GM18907 (cell line): ENCODE data around the gene PTPN12.
"Not testable (repeated sequence)": the region's sequence is repeated elsewhere in the genome, so short reads cannot be mapped to it uniquely, and the experiment has no call there.

Experiments used
- ATAC-seq: cut with Tn5 transposase; IDR thresholded peaks from one replicate; pipeline ENCODE4 v1.9.1; 2021; ENCODE audit warnings: mild to moderate bottlenecking, moderate library complexity; ENCODE audit not compliant: unreplicated experiment

Gene PTPN12

DNA sequence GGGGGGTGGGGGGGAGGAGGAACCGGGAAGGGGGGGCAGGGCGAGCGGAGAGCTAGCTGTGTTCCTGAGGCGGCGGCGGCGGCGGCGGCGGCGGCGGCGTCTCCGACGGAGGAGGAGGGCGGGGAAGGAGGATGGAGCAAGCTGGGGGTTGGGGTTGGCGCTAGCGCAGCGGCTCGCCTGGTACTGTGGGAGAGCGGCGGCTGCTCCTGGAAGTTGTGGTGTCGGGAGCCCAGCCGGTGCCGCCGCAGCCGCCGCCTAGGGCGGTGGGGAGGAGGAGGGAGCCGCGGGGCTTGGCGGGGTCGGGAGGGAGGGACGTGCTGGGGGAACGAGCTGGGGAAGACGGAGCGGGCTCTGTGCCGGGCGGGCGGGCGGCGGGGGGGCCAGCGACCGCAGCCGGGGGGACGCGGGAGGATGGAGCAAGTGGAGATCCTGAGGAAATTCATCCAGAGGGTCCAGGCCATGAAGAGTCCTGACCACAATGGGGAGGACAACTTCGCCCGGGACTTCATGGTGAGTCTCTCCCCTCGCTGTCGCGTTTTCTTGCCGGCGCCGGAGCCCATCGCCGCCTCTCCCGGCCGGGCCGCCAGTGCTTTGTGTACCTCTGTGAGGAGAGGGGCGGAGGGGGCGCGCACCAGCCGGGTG is at the start of gene PTPN12:
Gene PTPN12 (plus strand): TSS at position 160 of the 642 bp plus-strand sequence. CDS start 252 bp downstream, at position 412.
- peak; percentile 40 for ATAC-seq

DNA sequence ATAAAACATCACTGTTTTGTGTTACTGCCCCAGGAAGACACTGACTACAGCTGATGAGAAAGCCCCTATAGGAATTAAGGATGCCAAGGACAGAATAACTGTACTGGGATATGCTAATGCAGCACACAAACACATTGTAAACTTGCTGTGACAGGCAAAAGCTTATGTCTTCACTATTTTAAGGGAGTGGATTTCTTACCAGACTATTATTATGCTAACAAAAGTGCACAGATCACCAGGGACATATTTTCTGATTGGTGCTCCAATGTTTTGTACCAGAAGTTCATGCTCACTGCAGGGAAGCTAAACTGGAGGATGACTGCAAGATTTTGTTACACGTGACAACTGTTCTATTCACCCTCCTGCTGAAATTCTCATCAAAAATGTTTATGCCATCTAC is 48.1 kb upstream of the PTPN12 start:
- no peak for ATAC-seq

DNA sequence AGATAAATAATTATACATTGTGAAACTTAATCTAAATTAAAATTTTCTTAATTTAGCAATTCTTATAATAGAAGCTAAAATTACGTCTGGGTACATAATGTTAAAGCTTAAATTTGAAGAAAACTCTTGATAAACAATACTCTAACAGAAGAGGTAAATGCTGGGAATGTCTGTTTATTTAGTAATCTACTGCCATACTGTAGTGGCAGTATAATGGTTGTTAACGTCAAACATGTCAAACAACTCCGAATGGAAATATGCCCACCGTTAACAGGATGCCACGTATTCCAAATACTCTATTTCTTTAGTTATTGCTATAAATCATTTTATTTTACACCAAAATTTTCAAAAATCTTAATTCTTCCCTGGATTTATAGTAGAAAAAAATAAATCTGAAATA is 40.0 kb upstream of the PTPN12 start:
- ATAC-seq = no peak

DNA sequence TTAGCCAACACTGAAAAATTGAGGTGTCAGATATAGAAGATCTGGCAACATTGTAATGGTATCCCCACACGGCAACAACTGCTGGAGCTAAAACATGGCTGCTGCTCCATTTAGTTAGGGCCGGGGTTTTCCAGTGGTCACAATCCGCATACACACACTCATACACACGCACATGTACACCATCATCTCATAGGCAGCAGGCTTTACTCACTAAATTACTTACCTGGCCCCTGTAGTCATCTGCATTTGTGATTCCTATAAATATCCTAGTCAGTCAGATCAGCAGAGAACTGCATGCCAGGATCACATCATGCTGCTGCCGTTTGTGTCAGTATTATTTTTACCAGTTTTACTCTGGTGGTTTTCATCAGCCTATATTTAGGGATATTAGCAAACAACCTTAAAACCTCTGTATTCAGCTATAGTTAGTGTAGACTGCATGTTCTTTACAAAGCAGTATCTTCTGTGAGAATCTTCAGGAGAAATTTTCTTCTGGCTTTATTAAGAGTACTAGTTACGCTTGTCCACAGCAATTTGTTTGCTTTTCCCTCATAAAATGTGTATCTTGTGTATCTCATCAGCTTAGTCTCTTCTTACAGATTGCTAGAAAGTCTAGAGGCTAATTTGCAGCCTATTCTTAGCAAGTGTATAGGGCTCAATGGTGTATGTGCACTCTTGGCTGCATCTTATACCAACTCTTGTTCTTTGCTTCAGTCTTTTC is 38.3 kb upstream of the PTPN12 start:
- no peak for ATAC-seq

DNA sequence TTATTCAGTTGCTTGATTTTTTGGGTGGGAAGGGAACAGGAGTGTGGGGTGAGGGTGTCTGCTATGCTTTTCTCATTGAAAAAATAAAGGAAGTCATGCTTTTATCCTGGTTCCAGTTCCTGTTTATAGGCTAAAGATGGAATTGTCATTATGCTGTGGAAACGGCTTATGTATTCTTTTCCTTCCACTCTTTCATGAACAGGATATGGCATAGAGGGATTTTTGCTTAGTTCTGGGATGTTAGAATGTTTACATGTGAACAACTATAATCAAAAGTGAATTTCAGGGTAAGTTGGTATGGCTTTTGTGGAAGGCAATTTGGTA is 35.9 kb upstream of the PTPN12 start:
- ATAC-seq = no peak

DNA sequence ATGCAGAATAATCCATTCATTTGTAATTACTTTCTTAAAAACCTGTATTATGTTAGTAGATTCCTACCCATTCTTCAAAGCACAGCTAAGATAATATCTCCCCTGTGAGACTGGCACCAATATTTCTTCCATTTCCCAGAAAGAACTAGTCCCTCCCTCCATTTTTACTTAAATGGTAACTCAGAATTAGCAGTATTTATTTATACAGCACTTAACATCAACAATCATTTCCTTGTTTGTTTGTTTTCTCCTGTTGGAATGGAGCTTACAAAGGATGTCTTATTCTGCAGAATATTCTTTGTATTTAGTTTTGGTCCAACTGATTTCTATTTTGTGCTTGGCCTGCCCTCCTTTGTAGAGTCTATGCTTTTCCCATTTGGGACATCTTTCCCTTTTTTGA is 32.1 kb upstream of the PTPN12 start:
- no peak for ATAC-seq

DNA sequence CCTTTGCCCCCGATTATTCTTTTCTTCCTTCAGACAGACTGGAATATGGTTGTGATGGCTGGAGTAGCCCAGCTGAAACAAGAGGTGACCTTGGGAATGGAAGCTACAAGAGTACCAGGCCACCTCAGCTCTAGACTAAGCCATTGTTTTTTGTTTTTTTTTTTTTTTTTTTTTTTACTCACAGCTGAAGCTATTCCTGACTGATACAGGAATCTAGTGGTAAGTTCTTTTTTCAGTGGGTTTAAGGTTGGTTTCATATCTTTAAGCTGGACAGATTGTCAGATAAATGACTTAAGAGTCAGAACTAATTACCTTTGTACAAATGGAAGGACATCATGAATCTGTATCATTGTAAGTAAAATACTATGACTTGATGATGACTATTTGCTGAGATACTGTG is 30.2 kb upstream of the PTPN12 start:
- no peak for ATAC-seq

DNA sequence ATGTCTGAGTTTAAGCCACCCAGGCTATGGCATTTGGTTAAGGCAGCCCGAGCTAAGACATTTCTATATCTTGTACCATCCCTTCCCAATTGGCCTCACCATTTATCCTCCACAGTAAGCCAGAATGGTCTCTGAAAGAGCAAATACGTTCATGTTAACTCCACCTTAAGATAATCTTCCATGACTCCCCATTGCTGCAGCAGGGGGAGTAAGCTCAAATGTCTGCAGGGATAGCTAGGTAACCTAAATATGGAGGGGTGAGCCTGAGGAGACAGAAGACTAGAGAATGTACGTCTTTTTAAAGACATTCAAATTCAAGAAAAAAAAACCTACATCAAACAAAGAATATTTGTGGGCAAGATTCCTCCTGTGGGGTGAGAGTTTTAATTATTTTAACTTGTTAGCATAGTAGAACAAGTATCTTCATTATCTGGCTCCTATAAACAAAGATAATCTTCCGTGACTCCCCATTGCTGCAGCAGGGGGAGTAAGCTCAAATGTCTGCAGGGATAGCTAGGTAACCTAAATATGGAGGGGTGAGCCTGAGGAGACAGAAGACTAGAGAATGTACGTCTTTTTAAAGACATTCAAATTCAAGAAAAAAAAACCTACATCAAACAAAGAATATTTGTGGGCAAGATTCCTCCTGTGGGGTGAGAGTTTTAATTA is 24.0 kb upstream of the PTPN12 start:
- ATAC-seq = not testable (repeated sequence)

DNA sequence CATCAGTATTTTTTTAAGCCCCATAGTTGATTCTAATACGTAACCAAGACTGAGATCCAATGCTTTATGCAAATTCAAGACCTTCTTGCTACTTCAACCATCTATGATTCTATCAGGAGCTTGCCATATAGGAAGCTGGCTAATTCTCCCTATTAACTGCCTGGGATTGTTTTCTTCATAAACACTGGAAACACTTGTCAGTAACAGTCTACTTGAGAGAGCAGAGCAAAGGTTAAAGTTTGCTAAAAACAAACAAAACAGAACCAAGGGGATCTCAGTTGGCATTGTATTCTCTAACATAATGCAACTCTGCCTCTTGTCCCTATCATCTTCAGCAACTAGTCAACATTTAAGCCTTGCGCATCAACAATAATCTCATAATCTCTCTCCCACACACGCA is 21.0 kb upstream of the PTPN12 start:
- ATAC-seq = no peak

DNA sequence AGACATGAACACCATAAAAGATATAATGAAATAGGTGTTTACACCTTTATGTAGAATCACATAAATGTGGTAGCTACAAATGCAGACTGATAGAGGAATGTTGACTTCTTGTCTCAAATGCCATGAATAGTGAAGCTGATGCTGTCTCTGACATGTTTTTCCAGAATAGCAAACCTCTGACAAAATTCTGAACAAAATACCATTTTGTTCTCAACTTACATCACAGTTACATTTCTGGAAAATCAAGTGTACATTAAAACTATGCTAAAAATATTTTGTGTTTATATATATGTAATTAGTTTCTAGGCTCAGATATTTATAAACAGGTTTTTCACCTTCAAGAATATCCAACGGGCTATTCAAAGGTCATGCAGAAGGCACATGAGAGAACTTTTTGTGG is 16.8 kb upstream of the PTPN12 start:
- no peak for ATAC-seq

DNA sequence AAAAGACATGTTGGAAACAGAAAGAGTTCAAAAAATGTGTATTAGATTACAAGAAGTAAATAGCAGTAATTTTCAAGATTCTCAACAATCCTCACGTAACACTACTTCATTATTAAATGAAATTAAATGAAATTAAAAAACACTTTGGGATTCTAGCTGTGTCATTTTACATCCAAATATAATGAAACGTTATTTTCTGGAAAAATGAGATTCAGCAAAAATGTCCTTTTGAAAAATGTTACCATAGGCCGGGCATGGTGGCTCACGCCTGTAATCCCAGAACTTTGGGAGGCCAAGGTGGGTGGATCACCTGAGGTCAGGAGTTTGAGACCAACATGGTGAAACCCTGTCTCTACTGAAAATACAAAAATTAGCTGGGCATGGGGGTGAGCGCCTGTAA is 15.6 kb upstream of the PTPN12 start:
- ATAC-seq = not testable (repeated sequence)

DNA sequence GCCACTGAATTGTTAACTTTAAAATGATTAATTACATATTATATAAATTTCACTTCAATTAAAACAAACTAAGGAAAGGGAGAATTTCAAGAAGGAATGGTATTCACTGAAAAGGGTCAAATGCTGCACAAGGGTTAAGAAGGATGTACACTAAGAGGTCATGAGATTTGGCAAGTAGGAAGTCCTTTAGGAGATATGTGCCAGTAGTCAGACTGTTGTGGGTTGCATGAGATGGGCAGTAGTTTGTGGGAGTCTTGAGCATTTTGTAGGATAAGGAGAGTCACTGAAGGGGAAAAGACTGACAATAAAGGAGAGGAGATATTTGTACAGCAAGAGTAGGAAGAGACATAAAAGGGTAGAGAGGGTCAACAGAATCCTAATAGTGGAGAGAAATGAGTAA is 12.4 kb upstream of the PTPN12 start:
- no peak for ATAC-seq

DNA sequence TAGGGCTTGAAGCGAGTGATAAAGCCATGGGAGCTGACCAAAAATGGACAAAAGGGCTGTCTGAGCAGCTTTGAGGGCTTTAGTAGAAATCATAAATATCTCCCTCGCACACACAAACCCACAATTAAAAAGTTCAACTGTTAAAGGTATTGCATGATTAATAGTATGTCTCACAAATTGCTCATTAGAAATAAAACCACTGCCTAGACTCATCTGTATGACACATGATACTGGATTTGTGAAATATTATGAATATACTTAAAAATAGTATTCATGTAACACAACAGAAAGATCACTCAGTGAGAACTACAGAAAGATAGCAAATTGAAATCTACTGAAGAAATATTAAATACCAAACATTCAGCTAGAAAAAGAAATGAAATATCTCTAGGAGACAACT is 11.9 kb upstream of the PTPN12 start:
- no peak for ATAC-seq

DNA sequence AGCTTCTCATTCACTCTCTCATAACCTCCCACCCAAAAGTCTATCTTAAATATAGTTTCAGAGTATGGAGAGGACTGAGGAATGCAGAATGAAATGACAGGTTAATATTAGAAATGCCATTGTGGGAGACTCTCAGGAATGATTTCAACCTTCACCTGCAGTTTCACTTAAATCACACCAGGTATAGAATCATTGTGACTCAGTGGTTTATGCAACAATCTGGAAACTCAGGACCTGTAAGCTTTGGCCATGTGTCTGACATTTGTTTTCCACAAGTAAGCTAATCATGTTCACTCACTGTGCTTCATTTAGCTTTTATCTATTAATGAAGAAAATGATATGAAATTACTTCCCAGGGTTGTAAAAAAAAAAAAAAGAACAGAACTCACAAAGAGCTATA is 8.7 kb upstream of the PTPN12 start:
- no peak for ATAC-seq

DNA sequence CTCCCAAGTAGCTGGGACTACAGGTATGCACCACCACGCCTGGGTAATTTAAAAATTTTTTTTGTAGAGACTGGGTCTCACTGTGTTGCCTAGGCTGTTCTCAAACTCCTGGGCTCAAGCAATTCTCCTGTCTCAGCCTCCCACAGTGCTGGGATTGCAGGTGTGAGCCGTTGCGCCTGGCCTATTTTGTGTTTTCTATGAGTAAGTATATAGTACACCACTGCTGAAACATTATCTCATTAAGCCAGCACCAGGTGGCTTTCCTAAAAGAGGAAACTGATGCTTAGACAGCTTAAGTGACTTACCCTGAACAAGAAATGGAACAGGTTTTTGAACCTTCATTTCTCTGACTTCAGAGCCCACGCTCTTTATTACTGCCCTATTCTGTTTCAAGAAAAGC is 7.8 kb upstream of the PTPN12 start:
- no peak for ATAC-seq

DNA sequence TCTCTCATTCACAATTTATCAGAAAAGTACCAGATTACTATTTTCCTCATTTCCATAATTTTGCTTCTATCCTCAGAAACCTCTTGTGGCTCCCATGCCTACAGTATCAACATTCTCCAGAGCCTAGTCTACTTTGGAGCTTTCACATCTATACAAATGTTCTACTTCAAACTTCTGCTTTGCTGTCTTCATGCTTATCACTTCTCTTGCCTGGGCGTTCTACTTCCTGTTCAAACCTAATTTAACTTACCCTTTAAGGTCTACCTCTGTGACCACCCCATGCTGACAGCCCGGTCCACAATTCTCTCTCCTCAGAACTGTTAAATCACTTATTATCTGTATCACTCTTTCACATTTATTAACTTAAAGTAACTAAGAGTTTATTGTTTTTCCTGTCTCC is 6.1 kb upstream of the PTPN12 start:
- no peak for ATAC-seq

DNA sequence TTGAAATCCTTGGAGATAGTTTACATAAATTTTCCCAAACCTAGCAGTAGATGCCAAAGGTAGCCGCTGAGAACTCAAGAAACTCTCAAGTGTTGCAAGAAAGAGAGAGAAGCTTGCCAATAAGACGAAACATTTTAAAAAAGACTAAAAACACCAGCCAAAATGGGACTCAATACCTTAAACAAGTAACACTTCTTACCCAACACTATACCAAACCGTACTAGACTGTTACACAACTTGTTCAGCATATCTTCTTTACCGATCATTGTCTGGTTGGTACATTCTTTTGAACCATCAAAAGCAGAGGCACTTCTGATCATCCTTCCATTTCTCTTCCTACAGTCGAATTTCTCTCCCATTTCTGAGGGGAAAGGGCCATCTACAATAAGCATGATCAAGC is 4.8 kb upstream of the PTPN12 start:
- ATAC-seq = no peak

DNA sequence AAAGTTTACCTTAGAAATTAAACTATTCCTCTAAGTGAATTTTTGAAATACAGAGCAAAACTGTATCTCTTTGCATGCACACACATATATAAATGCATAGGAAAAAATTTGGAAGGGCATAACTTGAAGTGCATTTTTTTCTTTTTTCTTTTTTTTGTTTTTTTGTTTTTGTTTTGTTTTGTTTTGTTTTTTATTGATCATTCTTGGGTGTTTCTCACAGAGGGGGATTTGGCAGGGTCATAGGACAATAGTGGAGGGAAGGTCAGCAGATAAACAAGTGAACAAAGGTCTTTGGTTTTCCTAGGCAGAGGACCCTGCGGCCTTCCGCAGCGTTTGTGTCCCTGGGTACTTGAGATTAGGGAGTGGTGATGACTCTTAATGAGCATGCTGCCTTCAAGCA is 4.4 kb upstream of the PTPN12 start:
- ATAC-seq = not testable (repeated sequence)

DNA sequence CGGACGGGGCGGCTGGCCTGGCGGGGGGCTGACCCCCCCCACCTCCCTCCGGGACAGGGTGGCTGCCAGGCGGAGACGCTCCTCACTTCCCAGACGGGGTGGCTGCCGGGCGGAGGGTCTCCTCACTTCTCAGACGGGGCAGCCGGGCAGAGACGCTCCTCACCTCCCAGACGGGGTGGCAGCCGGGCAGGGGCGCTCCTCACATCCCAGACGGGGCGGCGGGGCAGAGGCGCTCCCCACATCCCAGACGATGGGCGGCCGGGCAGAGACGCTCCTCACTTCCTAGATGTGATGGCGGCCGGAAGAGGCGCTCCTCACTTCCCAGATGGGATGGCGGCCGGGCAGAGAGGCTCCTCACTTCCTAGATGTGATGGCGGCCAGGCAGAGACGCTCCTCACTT is 3.0 kb upstream of the PTPN12 start:
- not testable (repeated sequence) for ATAC-seq

DNA sequence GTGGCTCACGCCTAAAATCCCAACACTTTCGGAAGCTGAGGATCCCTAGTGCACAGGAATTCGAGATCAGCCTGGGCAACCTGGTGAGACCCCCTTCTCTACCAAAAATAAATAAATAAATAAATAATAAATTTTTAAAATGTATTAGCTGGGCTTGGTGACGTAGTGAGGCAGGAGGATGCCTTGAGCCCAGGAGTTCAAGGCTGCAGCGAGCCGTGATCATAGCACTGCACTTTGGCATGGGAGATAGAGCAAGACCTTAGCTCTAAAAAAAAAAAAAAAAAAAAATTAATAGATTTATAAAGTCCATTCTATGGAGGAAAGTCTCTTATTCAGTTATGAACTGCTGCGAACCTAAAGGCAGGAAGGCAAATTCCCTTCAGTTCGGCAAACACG is 1.1 kb upstream of the PTPN12 start:
- no peak for ATAC-seq

DNA sequence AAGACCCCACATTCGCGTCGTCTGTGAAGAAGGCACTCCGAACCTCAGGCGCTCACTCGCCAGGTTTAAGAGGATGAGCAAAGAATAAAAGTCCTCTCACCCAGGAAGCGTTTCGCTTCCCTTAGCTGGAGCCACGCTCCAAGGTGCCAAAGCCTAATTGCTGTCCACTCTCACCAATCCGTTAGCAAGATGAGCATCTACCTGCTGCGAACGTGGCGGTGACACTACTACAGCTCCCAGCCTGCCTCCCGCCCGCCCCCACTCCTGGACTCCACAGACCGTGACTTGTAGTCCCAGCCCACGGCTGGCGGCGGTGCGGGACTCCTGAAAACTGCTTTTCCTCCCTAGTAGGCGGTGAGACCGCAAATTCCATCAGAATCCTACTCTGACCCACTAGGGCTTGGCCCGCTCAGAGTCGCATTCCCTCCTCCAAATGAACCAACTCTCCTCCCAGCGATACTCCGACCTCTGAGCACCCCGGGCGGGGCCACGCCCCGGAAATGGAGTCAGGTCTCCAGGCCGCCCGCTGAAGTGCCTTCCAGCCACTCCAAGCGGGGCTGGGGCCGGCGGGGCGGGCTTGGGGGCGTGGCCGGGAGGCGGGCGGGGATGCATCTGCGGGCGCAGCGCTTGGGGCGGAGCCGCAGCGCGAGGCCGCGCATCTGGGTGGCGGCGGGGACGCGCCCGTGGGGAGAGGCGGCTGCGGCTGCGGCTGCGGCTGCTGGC is 521 bp upstream of the PTPN12 start:
- peak; percentile 95 for ATAC-seq

DNA sequence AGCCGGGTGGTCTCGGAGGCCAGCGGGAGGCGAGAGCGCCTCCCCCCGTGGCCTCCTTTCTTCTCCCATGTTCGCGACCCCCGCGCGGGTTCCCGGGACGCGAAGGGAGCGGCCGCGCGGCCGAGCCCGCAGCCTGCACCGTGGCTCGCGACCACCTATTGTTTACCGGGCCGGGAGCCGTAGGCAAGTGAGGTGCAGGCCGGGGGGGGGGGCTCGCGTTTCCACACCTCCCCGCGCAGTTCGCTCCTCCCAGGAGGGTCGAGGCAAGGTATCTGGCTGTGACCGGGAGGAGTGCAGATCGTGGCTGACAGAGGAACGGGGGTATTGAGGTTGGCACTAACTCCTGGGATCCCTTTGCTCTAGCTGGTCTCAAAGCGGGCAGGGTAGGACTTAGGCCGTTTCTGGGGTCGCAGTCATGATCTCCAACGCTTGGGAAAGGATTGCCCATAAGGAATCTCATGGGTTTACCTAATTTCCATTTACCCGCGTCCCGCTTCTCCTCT is 734 bp downstream of the PTPN12 start:
- peak; percentile 23 for ATAC-seq
